A549 (cell line): ENCODE results near the gene CFAP126. TPM values are rescaled to one million over a fixed set of nuclear protein-coding genes. Genes with fewer than 3 reads are reported as not detected.

Source experiments
- ATAC-seq, 2 experiments: fragments of 200-7000 bp in 1 of 2; fragments of >200 bp in 1 of 2; cut with Nextera tagmentation in 1 of 2; cut with Tn5 transposase in 1 of 2; 3 replicates each; pipeline versions ENCODE4 v1.8.0 to v1.9.1; 2018 to 2020; ENCODE audit warnings: mild to moderate bottlenecking in 1 of 2, moderate library complexity in 1 of 2
- CTCF ChIA-PET: fragments of 300-600 bp; sonication (Branson Sonifier 250); formaldehyde crosslinking; extraction: SDS; loops from one replicate; lab custom pipeline; 2021; ENCODE audit warnings: antibody characterized with exemption, inconsistent platforms; lab: Yijun Ruan, JAX
- POLR2A ChIA-PET: fragments of 350-600 bp; formaldehyde crosslinking; extraction: SDS; loops from one replicate; lab custom pipeline; 2021; ENCODE audit warnings: antibody characterized with exemption, inconsistent platforms; lab: Yijun Ruan, JAX
- DNase-seq, 2 experiments: peaks; one replicate each; pipeline versions ENCODE4 v3.0.0 to v3.0.0-alpha.2; 2011 to 2016; ENCODE audit warnings: low read depth in 1 of 2, low spot score in 1 of 2
- FAIRE-seq: peaks from 2 replicates; lab custom pipeline; 2011; peaks lifted over from hg19 to GRCh38; lab: Jason Lieb, UNC
- H3K27ac ChIP-seq, 2 experiments: fragments of >200 bp; sonication (Bioruptor Twin); formaldehyde crosslinking; 3 replicates each; pipeline ENCODE4 v1.5.1; 2016 to 2017
- H3K4me1 ChIP-seq: fragments of >200 bp; sonication (Bioruptor Twin); formaldehyde crosslinking; 3 replicates; pipeline ENCODE4 v1.6.1; 2016
- H3K4me2 ChIP-seq: fragments of >200 bp; sonication (Bioruptor Twin); formaldehyde crosslinking; 3 replicates; pipeline ENCODE4 v1.6.1; 2016
- H3K4me3 ChIP-seq: fragments of >200 bp; sonication (Bioruptor Twin); formaldehyde crosslinking; 3 replicates; pipeline ENCODE4 v1.5.1; 2016
- H3K9me3 ChIP-seq: fragments of >200 bp; sonication (Bioruptor Twin); formaldehyde crosslinking; 3 replicates; pipeline ENCODE4 v1.6.1; 2016
- ATOH8 ChIP-seq: fragments of 250-450 bp; sonication (Bioruptor Pico); IDR thresholded peaks from 2 replicates; pipeline ENCODE4 v1.5.0; 2020; ENCODE audit warnings: low read depth, mild to moderate bottlenecking, moderate library complexity
- BHLHE40 ChIP-seq: IDR thresholded peaks from 2 replicates; pipeline ENCODE4 v1.6.1; 2012; ENCODE audit warnings: low read depth, low read length, inconsistent platforms
- CBX2 ChIP-seq: fragments of 200-600 bp; sonication (generic); IDR thresholded peaks from 2 replicates; pipeline ENCODE4 v1.6.1; 2016; ENCODE audit warnings: low read depth, mild to moderate bottlenecking, borderline replicate concordance
- CBX8 ChIP-seq: fragments of 200-600 bp; sonication (generic); IDR thresholded peaks from 2 replicates; pipeline ENCODE4 v1.6.1; 2016
- CHD2 ChIP-seq: fragments of 150-350 bp; IDR thresholded peaks from 2 replicates; pipeline ENCODE4 v1.6.1; 2014; ENCODE audit warnings: low read length; ENCODE audit not compliant: partially characterized antibody
- CTCF ChIP-seq: fragments of >200 bp; sonication (Bioruptor Twin); formaldehyde crosslinking; IDR thresholded peaks from 3 replicates; pipeline ENCODE4 v1.5.1; 2016
- E2F6 ChIP-seq: IDR thresholded peaks from 2 replicates; pipeline ENCODE4 v1.6.1; 2012; ENCODE audit warnings: low read depth, borderline replicate concordance
- EHF ChIP-seq: fragments of 250-450 bp; sonication (Bioruptor Pico); IDR thresholded peaks from 2 replicates; pipeline ENCODE4 v1.5.0; 2020; ENCODE audit warnings: mild to moderate bottlenecking
- FOXS1 ChIP-seq: fragments of 250-450 bp; sonication (Bioruptor Pico); IDR thresholded peaks from 2 replicates; pipeline ENCODE4 v1.5.0; 2020; ENCODE audit warnings: mild to moderate bottlenecking, moderate library complexity
- HES2 ChIP-seq: fragments of >200 bp; sonication (Bioruptor Twin); formaldehyde crosslinking; IDR thresholded peaks from 2 replicates; pipeline ENCODE4 v1.6.1; 2016
- HOXA7 ChIP-seq: fragments of 250-450 bp; sonication (Bioruptor Pico); IDR thresholded peaks from 2 replicates; pipeline ENCODE4 v1.5.0; 2020; ENCODE audit warnings: mild to moderate bottlenecking, moderate library complexity
- HOXB5 ChIP-seq: fragments of 250-450 bp; sonication (Bioruptor Pico); IDR thresholded peaks from 2 replicates; pipeline ENCODE4 v1.5.0; 2020; ENCODE audit warnings: mild to moderate bottlenecking, moderate library complexity
- KDM1A ChIP-seq: fragments of 200-600 bp; sonication (generic); IDR thresholded peaks from 2 replicates; pipeline ENCODE4 v1.6.1; 2016; ENCODE audit warnings: low read depth, mild to moderate bottlenecking
- KDM5A ChIP-seq: fragments of 200-600 bp; sonication (generic); IDR thresholded peaks from 2 replicates; pipeline ENCODE4 v1.6.1; 2016; ENCODE audit warnings: antibody characterized with exemption, mild to moderate bottlenecking
- MAZ ChIP-seq: fragments of 150-350 bp; IDR thresholded peaks from 2 replicates; pipeline ENCODE4 v1.6.1; 2014; ENCODE audit warnings: antibody characterized with exemption, low read depth, low read length, borderline replicate concordance
- NFE2L2 ChIP-seq: fragments of 150-350 bp; conservative IDR thresholded peaks from 2 replicates; pipeline ENCODE4 v1.6.1; 2014; ENCODE audit warnings: low read length
- NPAS2 ChIP-seq: fragments of 250-450 bp; sonication (Bioruptor Pico); IDR thresholded peaks from 2 replicates; pipeline ENCODE4 v1.8.0; 2022; ENCODE audit warnings: mild to moderate bottlenecking, moderate library complexity, borderline replicate concordance
- NR3C1 ChIP-seq: fragments of >200 bp; sonication (Bioruptor Twin); formaldehyde crosslinking; IDR thresholded peaks from 3 replicates; pipeline ENCODE4 v1.6.1; 2017
- POLR2A ChIP-seq: IDR thresholded peaks from 2 replicates; pipeline ENCODE4 v1.6.1; 2012; ENCODE audit warnings: mild to moderate bottlenecking, low read length
- RARB ChIP-seq: fragments of 250-450 bp; sonication (Bioruptor Pico); IDR thresholded peaks from 2 replicates; pipeline ENCODE4 v1.8.0; 2021; ENCODE audit warnings: mild to moderate bottlenecking, moderate library complexity
- RCOR1 ChIP-seq: fragments of 150-350 bp; IDR thresholded peaks from 2 replicates; pipeline ENCODE4 v1.6.1; 2014; ENCODE audit warnings: antibody characterized with exemption, low read length, low read depth
- REST ChIP-seq: fragments of 200-600 bp; sonication (generic); IDR thresholded peaks from 2 replicates; pipeline ENCODE4 v1.6.1; 2016; ENCODE audit warnings: antibody characterized with exemption, mild to moderate bottlenecking, moderate library complexity
- RFX5 ChIP-seq: fragments of 450-650 bp; IDR thresholded peaks from 2 replicates; pipeline ENCODE4 v1.7.1; 2014; ENCODE audit warnings: antibody characterized with exemption, mild to moderate bottlenecking, moderate library complexity
- TP53 ChIP-seq: fragments of 250-450 bp; sonication (Bioruptor Pico); IDR thresholded peaks from 2 replicates; pipeline ENCODE4 v1.5.0; 2021; ENCODE audit warnings: mild to moderate bottlenecking, moderate library complexity
- ZC3H11A ChIP-seq: fragments of 450-650 bp; IDR thresholded peaks from 2 replicates; pipeline ENCODE4 v1.6.1; 2014; ENCODE audit warnings: antibody characterized with exemption, mild to moderate bottlenecking
- ZFP36 ChIP-seq: fragments of 450-650 bp; IDR thresholded peaks from 2 replicates; pipeline ENCODE4 v1.6.1; 2014; ENCODE audit warnings: borderline replicate concordance; ENCODE audit not compliant: partially characterized antibody
- polyA plus RNA-seq, 4 experiments: library from polyadenylated mRNA; depleted of rRNA in 3 of 4; stranded (reverse); fragments of >200 nt; fragmentation: RNase III in 1 of 4; extraction: RNeasy Plus Mini Kit Qiagen cat#74134 plus additional on column Dnase treatment in 1 of 4; gene quantifications; 2 replicates in 3 of 4; 3 replicates in 1 of 4; pipeline ENCODE4 v1.2.3, GENCODE V29; 2011 to 2017

Gene CFAP126
- polyA plus RNA-seq, 2 of the 4 experiments (the other 2 are of a cell fraction) = not detected

- no peak for FAIRE-seq
- no peak overlapping the region for H3K27ac ChIP-seq
- H3K4me1 ChIP-seq = peaks cover 8% of the 10 kb centered on the region; the same call in 1 of the 3 replicates
- H3K4me2 ChIP-seq = no peak overlapping the region
- POLR2A ChIA-PET = no interaction called here
- no peak for TF ChIP-seq FOXS1 (CRISPR knock-in tag)
- TF ChIP-seq TP53 (CRISPR knock-in tag) = no peak
- TF ChIP-seq ZC3H11A = no peak
- no peak for TF ChIP-seq HOXA7 (CRISPR knock-in tag)
- TF ChIP-seq POLR2A = no peak
- TF ChIP-seq ATOH8 (CRISPR knock-in tag) = no peak
- no peak for TF ChIP-seq RFX5
- TF ChIP-seq E2F6 = no peak
- no peak for TF ChIP-seq RARB
- no peak for TF ChIP-seq NFE2L2
- TF ChIP-seq HES2 = no peak
- no peak for TF ChIP-seq CBX8
- no peak for TF ChIP-seq KDM5A
- TF ChIP-seq, all 56 proteins: peak for 0
- H3K4me3 ChIP-seq = no peak overlapping the region
- no peak for DNase-seq
- ATAC-seq = no peak
- CTCF ChIA-PET = interaction anchor here (1.1 to 1.9 kb wide), 2 partner anchors 9 to 17 kb away, joined by 4 to 5 read pairs; no protein-coding TSS in a partner anchor
- no peaks in the 10 kb centered on the region for H3K9me3 ChIP-seq
These were observed 2.5 kb downstream of the CFAP126 start for GRCh38 chr1:161365207-161365606.

GRCh38 chr1:161364332-161364731, 3.3 kb downstream of the CFAP126 start:
- FAIRE-seq (no peak), ATAC-seq (no peak), DNase-seq (no peak)
- Histone ChIP-seq H3K4me3 (no peak overlapping the region), H3K4me1 (peaks cover 8% of the 10 kb centered on the region; the same call in 1 of the 3 replicates), H3K27ac (no peak overlapping the region), H3K4me2 (no peak overlapping the region), H3K9me3 (no peaks in the 10 kb centered on the region)
- CTCF ChIA-PET = interaction anchor here (1.1 to 1.7 kb wide), 2 partner anchors 10 to 18 kb away, joined by 5 to 6 read pairs; no protein-coding TSS in a partner anchor
- POLR2A ChIA-PET = no interaction called here
- TF ChIP-seq CTCF = no peak
- no peak for TF ChIP-seq ZFP36
- TF ChIP-seq CBX2 = no peak
- no peak for TF ChIP-seq REST
- no peak for TF ChIP-seq NR3C1
- TF ChIP-seq HOXB5 = no peak
- TF ChIP-seq CBX8 = no peak
- no peak for TF ChIP-seq KDM1A
- no peak for TF ChIP-seq BHLHE40
- no peak for TF ChIP-seq EHF (CRISPR knock-in tag)
- TF ChIP-seq KDM5A = no peak
- TF ChIP-seq NPAS2 (CRISPR knock-in tag) = no peak
- no peak for TF ChIP-seq RCOR1
- no peak for TF ChIP-seq CHD2
- no peak for TF ChIP-seq ATOH8 (CRISPR knock-in tag)
- TF ChIP-seq MAZ = no peak
